ENCODE measurements around the gene CELF1.
"Not testable (repeated sequence)": the region's sequence is repeated elsewhere in the genome, so short reads cannot be mapped to it uniquely, and the experiment has no call there.

Gene CELF1

DNA sequence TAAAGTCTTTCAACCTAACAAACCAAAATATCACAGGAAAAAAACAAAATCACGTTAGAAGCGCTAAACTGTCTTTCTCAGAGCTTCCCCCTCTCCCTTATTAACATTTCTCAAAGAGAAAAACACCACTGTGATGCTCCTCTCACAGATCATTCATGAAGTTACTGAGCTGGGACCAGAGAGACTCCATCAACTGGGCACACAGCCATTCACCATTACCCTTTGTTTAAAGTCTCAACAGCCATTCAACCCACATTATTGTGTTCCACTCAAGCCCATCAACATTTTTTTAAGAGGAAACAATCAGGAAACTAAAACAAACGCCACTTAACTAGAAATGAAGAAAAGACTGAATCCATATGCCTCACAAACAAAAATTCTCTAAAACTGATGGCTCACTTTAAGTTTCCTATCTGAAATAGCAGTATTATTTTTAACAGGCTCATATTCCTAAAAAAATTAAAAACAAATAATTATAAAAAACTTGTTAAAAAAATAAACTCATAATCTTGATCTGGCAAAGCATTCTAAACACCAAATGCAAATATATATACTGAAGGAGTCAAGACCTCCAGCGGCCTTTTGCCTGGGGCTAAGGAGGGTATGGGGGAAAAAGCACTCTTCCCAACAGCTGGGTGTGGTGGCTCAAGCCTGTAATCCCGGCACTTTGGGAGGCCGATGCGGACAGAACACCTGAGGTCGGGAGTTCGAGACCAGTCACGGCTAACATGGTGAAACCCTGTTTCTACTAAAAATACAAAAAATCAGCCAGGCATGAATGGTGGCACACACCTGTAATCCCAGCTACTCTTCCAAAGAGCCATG lies 14.0 kb downstream of the CELF1 start:
- DNase-seq, result no peak

- DNase-seq, result no peak
Observed at GRCh38 chr11:47536915-47537314, 16.0 kb downstream of the CELF1 start.

DNA sequence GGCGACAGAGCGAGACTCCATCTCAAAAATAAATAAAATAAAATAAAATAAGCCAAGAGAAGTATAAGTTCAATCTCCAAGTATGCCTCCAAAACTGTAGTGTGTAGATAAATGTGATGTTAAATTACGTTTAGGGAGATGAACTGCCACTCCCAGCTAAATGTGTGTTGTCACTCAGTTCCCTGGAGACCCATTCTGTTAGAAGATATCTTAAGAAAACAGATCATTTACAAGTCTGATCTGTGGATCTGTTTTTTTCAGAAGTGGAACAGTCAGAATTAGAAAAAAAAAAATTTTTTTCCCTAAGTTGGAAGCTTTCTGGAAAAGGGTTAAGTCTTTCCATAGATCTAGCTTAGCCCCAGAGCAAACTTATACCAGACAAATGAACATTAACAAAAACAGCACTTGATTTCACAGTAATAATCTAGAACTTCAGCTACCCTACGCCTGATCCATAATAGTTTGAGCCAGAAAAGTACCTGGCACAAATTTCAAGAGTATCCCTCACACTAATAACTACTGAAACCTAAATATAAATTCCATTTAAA lies 18.2 kb downstream of the CELF1 start:
- no peak for DNase-seq

DNA sequence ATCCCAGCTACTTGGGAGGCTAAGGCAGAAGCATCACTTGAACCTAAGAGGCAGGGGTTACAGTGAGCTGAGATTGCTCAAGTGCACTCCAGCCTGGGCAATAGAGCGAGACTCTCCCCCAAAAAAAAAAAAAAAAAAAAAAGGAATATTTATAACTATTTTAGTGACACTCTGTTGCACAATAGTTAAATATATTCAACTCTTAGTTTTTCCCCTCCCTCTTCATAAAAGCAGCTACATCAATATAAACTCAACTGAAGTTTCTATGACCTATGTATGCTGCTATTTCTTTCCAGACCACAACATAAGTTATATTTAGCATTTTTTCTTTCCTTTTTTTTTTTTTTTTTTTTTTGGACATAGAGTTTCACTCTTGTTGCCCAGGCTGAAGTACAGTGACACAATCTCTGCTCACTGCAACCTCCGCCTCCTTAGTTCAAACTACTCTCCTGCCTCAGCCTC lies 19.2 kb downstream of the CELF1 start:
- peak; percentile 86 for DNase-seq

- DNase-seq, result peak; percentile 50
Observed at GRCh38 chr11:47532597-47533213, 20.2 kb downstream of the CELF1 start.

DNA sequence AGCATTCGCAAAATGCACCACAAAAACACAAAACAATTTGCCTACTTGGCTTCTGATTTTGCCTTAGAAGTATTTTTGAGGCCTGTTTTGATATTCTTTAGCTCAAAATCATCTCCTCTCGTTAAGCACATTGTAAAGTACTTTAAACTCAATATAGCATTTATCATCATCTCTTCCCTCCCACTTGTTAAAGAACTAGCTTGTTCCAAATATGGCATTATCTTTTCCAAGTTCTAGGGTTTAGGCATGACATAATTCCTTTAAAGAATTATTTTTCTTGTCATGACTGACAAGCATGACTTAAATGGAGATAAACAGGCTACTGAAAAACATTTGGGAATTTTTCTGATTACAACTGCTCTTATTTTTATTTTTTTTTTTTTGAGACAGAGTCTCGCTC lies 21.3 kb downstream of the CELF1 start:
- no peak for DNase-seq

GRCh38 chr11:47530721-47531120 lies 22.2 kb downstream of the CELF1 start:
- not testable (repeated sequence) for DNase-seq

DNA sequence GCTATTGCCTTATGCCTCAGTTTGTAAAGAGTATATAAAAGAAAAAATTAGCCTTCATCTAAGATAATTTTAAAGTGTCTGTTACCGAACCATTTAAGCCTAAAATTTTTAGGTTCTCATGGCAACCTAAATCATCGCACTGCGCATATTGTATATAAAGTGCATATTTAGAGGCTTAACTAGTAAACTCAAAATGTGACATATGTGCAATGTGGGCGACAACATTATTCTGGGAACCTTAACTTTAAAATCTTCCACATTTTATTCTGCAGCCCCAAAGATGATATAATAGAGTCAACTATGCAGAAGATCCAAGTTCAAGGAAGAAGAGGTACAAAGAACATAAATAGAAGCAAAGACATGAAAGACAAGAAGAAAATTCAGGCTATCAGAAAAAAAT lies 23.0 kb downstream of the CELF1 start:
- no peak for DNase-seq

GRCh38 chr11:47527186-47527585 lies 25.7 kb downstream of the CELF1 start:
- no peak for DNase-seq

DNA sequence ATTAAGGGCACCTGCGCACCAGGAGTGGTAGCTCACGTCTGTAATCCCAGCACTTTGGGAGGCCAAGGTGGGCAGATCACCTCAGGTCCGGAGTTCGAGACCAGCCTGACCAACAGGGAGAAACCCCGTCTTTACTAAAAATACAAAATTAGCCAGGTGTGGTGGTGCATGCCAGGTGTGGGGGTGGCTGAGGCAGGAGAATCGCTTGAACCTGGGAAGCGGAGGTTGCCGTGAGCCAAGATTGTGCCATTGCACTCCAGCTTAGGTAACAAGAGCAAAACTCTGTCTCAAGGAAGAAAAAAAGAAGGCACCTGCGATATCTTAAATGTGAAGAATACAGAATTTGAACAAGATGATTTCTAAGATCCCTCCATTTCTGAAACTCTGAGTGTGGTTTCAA lies 26.9 kb downstream of the CELF1 start:
- not testable (repeated sequence) for DNase-seq

GRCh38 chr11:47524291-47524874 lies 28.5 kb downstream of the CELF1 start:
- DNase-seq, result no peak

GRCh38 chr11:47523490-47524225 lies 29.3 kb downstream of the CELF1 start:
- peak; percentile 85 for DNase-seq

- DNase-seq, result no peak
Observed at GRCh38 chr11:47518212-47518964, 34.5 kb downstream of the CELF1 start.

GRCh38 chr11:47516984-47517853 lies 35.7 kb downstream of the CELF1 start:
- DNase-seq, result no peak

DNA sequence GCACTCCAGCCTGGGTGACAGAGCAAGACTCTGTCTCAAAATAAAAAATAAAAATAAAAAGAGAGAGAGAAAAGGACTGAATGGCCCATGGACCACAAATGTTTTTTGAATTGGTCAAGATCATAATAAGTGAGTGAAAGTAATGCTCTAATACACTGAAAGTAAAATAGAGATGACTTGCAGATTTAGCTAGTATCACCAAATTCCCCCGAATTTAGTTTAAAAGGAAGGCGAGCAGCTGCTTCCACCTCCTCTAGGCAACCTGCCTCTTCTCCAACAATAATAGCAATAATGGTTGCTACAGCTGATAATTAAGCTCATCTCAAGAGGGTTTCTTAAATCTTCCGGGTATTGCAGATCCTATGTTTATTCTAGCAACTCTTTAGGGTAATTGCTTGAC lies 36.8 kb downstream of the CELF1 start:
- no peak for DNase-seq

DNA sequence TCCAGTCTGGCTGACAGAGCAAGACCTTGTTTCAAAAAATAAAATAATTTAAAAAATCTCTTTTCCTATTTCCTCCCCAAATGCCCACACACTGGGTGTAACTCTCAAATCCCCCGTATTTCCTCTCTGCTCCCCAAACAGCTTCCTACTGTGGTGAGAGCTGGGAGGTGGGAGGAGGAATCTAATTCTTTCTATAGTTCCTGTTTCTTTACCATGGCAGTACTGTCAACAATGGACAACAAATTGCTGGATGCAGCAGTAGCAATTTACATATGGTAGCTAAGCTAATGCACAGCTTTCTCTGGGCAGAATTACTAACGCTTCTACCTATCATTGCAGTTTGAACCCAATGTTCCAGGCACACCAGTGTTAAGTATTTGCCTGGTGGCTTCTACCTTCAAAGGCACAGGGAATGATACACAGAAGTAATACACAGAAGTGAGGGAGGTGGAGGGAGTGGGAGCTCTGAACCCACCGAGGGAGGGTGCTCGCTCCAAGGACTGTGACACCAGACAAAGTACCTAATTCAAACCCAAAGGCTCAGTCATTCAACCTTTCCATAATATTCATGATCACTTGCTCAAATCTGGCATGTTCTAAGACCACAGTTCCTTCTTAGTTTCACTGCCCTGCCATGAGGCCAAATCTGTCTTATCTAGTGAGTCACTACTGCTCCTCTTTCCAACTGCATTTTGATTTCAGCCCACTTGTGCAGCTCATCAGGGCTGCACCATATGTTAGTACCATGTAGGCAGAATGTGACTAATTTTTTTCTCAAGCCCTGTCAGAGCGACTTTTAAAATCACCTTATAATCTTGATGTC lies 37.9 kb downstream of the CELF1 start:
- peak; percentile 73 for DNase-seq

DNA sequence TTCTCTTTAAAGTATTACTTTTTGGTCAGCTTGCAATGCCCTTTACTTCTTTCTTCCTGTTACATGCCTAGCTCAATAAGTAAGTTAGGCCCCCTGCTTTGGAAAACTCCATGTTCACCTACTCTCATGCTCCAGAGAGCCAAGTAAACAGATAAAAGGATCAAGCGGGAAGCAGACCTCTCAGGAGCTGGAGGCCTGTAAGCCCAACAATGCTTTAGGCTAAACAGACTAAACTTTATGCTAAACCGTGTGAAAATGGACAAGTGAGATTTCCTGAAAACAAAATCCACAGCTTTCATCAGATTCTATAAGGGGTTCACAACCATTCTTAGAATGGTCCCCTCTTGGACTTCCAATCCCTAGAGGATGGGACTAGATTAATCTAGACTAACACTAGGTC lies 40.2 kb downstream of the CELF1 start:
- no peak for DNase-seq

- no peak for DNase-seq
Observed at GRCh38 chr11:47511917-47512316, 41.0 kb downstream of the CELF1 start.

- DNase-seq, result no peak
Observed at GRCh38 chr11:47510209-47510608, 42.7 kb downstream of the CELF1 start.

DNA sequence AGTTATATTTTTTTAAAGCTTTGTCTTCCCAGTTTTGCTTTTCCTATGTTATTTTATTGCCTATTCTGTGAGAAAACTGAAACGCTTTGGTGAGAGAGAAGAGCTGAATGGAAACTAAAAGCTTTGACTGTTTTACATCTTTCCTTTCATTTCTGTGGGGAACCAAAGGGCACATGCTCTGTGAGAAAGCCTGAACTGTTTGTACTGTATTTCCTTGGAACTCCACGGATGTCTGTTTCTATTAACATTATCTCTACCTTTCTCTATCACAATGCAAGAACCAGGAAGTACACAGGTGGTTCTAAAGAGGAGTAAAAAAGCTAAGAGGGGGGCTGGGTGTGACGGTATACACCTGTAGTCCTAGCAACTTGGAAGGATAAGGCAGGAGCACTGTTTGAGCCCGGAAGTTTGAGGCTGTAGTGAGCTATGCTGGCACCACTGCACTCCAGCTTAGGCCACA lies 43.8 kb downstream of the CELF1 start:
- DNase-seq, result no peak

Measured in fibroblast of skin of back (primary cell).